ENCODE measurements around the gene NPIPA5. TPM values are rescaled to one million over a fixed set of nuclear protein-coding genes. Genes with fewer than 3 reads are reported as not detected.
"Not testable (repeated sequence)": the region's sequence is repeated elsewhere in the genome, so short reads cannot be mapped to it uniquely, and the experiment has no call there.

Gene NPIPA5
- total and polyA plus RNA-seq, 10 donors = 1.8 to 30.6 (median 11.0) TPM

- H3K27me3 ChIP-seq (replicated peaks in 1 of 7); H3K9me3 ChIP-seq; H3K4me3 ChIP-seq; H3K27ac ChIP-seq; H3K4me1 ChIP-seq; H3K36me3 ChIP-seq; intact Hi-C loops (cut with DNase I; ENCODE audit: low total_unique reads); DNase-seq: not testable (repeated sequence)
- no CpG with 5 or more reads among the region's 7 CpGs for WGBS, 5 donors
Measured at GRCh38 chr16:15348721-15349120, 29.4 kb downstream of the NPIPA5 start.

GRCh38 chr16:15342337-15342736 is 35.8 kb downstream of the NPIPA5 start:
- H3K27ac ChIP-seq; DNase-seq; H3K36me3 ChIP-seq; H3K9me3 ChIP-seq; H3K4me1 ChIP-seq; H3K4me3 ChIP-seq; intact Hi-C loops (cut with DNase I; ENCODE audit: low total_unique reads); H3K27me3 ChIP-seq (replicated peaks in 1 of 7): not testable (repeated sequence)
- WGBS, 5 donors = no CpG with 5 or more reads among the region's 1 CpG

GRCh38 chr16:15338986-15339385 is 39.1 kb downstream of the NPIPA5 start:
- H3K4me3 ChIP-seq; H3K4me1 ChIP-seq; H3K27me3 ChIP-seq (replicated peaks in 1 of 7); H3K36me3 ChIP-seq; DNase-seq; intact Hi-C loops (cut with DNase I; ENCODE audit: low total_unique reads); H3K27ac ChIP-seq; H3K9me3 ChIP-seq: not testable (repeated sequence)
- WGBS, 5 donors = no CpG with 5 or more reads among the region's 5 CpGs

GRCh38 chr16:15337974-15338605 is 40.0 kb downstream of the NPIPA5 start:
- H3K36me3 ChIP-seq; H3K4me1 ChIP-seq; H3K4me3 ChIP-seq; DNase-seq; H3K27ac ChIP-seq; H3K9me3 ChIP-seq; intact Hi-C loops (cut with DNase I; ENCODE audit: low total_unique reads); H3K27me3 ChIP-seq (replicated peaks in 1 of 7): not testable (repeated sequence)
- 40 to 69% (median 50%) methylated on average over 1 to 2 of the region's 7 CpGs for WGBS, 5 donors

- WGBS, 5 donors = no CpG with 5 or more reads among the region's 2 CpGs
- H3K36me3 ChIP-seq; H3K4me3 ChIP-seq; intact Hi-C loops (cut with DNase I; ENCODE audit: low total_unique reads); DNase-seq; H3K9me3 ChIP-seq; H3K27ac ChIP-seq; H3K27me3 ChIP-seq (replicated peaks in 1 of 7); H3K4me1 ChIP-seq: not testable (repeated sequence)
Measured at GRCh38 chr16:15335609-15336008, 42.5 kb downstream of the NPIPA5 start.

- intact Hi-C loops (cut with DNase I; ENCODE audit: low total_unique reads); H3K4me3 ChIP-seq; H3K27ac ChIP-seq; H3K9me3 ChIP-seq; DNase-seq; H3K36me3 ChIP-seq; H3K27me3 ChIP-seq (replicated peaks in 1 of 7); H3K4me1 ChIP-seq: not testable (repeated sequence)
- WGBS, 5 donors = 78 to 83% (median 80%) methylated on average over 2 to 4 of the region's 5 CpGs; no CpG with 5 or more reads in 1 of the 5 donors
Measured at GRCh38 chr16:15333969-15334368, 44.1 kb downstream of the NPIPA5 start.

GRCh38 chr16:15330978-15331377 is 47.1 kb downstream of the NPIPA5 start:
- intact Hi-C loops (cut with DNase I; ENCODE audit: low total_unique reads); H3K36me3 ChIP-seq; DNase-seq: not testable (repeated sequence)

GRCh38 chr16:15324954-15325353 is 53.1 kb downstream of the NPIPA5 start:
- H3K27ac ChIP-seq; H3K4me1 ChIP-seq; H3K9me3 ChIP-seq; H3K27me3 ChIP-seq (replicated peaks in 1 of 7); H3K36me3 ChIP-seq; DNase-seq; intact Hi-C loops (cut with DNase I; ENCODE audit: low total_unique reads); H3K4me3 ChIP-seq: not testable (repeated sequence)
- WGBS, 5 donors = 57 to 86% (median 77%) methylated on average over 2 of the region's 4 CpGs

More at GRCh38 chr16:15330978-15331377, 47.1 kb downstream of the NPIPA5 start:
- not testable (repeated sequence) for H3K27ac ChIP-seq; H3K27me3 ChIP-seq (replicated peaks in 1 of 7); H3K4me1 ChIP-seq; H3K4me3 ChIP-seq; H3K9me3 ChIP-seq
- WGBS, 5 donors = no CpG with 5 or more reads among the region's 2 CpGs

GRCh38 chr16:15323373-15323772 is 54.7 kb downstream of the NPIPA5 start:
- H3K9me3 ChIP-seq; intact Hi-C loops (cut with DNase I; ENCODE audit: low total_unique reads); H3K4me1 ChIP-seq; DNase-seq; H3K36me3 ChIP-seq; H3K27me3 ChIP-seq (replicated peaks in 1 of 7); H3K4me3 ChIP-seq; H3K27ac ChIP-seq: not testable (repeated sequence)
- 90 to 100% (median 92%) methylated on average over 1 to 2 of the region's 6 CpGs for WGBS, 5 donors

GRCh38 chr16:15321221-15321620 is 56.9 kb downstream of the NPIPA5 start:
- DNase-seq; intact Hi-C loops (cut with DNase I; ENCODE audit: low total_unique reads); H3K4me1 ChIP-seq; H3K9me3 ChIP-seq; H3K27ac ChIP-seq; H3K36me3 ChIP-seq; H3K4me3 ChIP-seq; H3K27me3 ChIP-seq (replicated peaks in 1 of 7): not testable (repeated sequence)
- WGBS, 5 donors = 74 to 86% (median 81%) methylated on average over 2 of the region's 2 CpGs

- H3K4me3 ChIP-seq; H3K36me3 ChIP-seq; H3K27me3 ChIP-seq (replicated peaks in 1 of 7); intact Hi-C loops (cut with DNase I; ENCODE audit: low total_unique reads); DNase-seq; H3K27ac ChIP-seq; H3K4me1 ChIP-seq: not testable (repeated sequence)
- peaks cover 0 to 13% (median 0%) of the 10 kb centered on the region in 8 donors for H3K9me3 ChIP-seq
- 80 to 97% (median 83%) methylated on average over 1 of the region's 1 CpG for WGBS, 5 donors
Measured at GRCh38 chr16:15314562-15314961, 63.5 kb downstream of the NPIPA5 start.
